Endothelial cell of umbilical vein (primary cell): ENCODE data around the gene TAS2R3. TPM values are rescaled to one million over a fixed set of nuclear protein-coding genes. Genes with fewer than 3 reads are reported as not detected.

ENCODE experiments used
- BruUV-seq: library from RNA; stranded (reverse); fragments of 400-500 nt; replicated peaks from 2 replicates; lab custom pipeline; 2021; lab: Mats Ljungman, UMichigan
- CTCF ChIA-PET: fragments of 300-600, 350-600 bp; sonication (Branson Sonifier 250); formaldehyde crosslinking; loops from one replicate; lab custom pipeline; 2021; ENCODE audit warnings: antibody characterized with exemption, inconsistent platforms; lab: Charles Lee
- POLR2A ChIA-PET: fragments of 300-600, 350-600 bp; sonication (Branson Sonifier 250); formaldehyde crosslinking; loops from one replicate; lab custom pipeline; 2021; ENCODE audit warnings: antibody characterized with exemption, inconsistent platforms; lab: Charles Lee
- DNase-seq: peaks from one replicate; pipeline ENCODE4 v3.0.0-alpha.2; 2011; ENCODE audit warnings: low read depth, low spot score
- FAIRE-seq: peaks from 2 replicates; lab custom pipeline; 2011; peaks lifted over from hg19 to GRCh38; lab: Jason Lieb, UNC
- H2AFZ ChIP-seq: 2 replicates; pipeline ENCODE4 v1.6.0; 2012; ENCODE audit warnings: low read depth, low read length, control low read depth, inconsistent platforms
- H3K27ac ChIP-seq: 2 replicates; pipeline ENCODE4 v1.5.1; 2011; ENCODE audit warnings: low read depth, mild to moderate bottlenecking, control low read depth, low read length, moderate library complexity; ENCODE audit not compliant: insufficient read depth
- H3K27me3 ChIP-seq, 2 experiments: 2 replicates each; pipeline versions ENCODE4 v1.6.0 to v1.6.1; 2011; ENCODE audit warnings: low read length in 2 of 2, mixed read lengths in 1 of 2; ENCODE audit not compliant: control insufficient read depth in 2 of 2, insufficient read depth in 2 of 2
- H3K36me3 ChIP-seq, 2 experiments: 2 replicates in 1 of 2; 3 replicates in 1 of 2; pipeline ENCODE4 v1.5.1; 2011; ENCODE audit warnings: low read length in 2 of 2, mild to moderate bottlenecking in 1 of 2, moderate library complexity in 1 of 2; ENCODE audit not compliant: control insufficient read depth in 2 of 2, insufficient read depth in 2 of 2; ENCODE audit errors: extremely low read depth in 1 of 2
- H3K4me1 ChIP-seq: 3 replicates; pipeline ENCODE4 v1.5.1; 2011; ENCODE audit warnings: mild to moderate bottlenecking, low read length; ENCODE audit not compliant: control insufficient read depth, insufficient read depth; ENCODE audit errors: extremely low read depth
- H3K4me2 ChIP-seq: 2 replicates; pipeline ENCODE4 v1.6.1; 2011; ENCODE audit warnings: low read length, control low read depth, mixed read lengths; ENCODE audit not compliant: insufficient read depth
- H3K4me3 ChIP-seq, 3 experiments: fragments of 200-600 bp in 1 of 3; sonication (generic), shearing (Covaris generic) in 1 of 3; replicated peaks in 1 of 3; 2 replicates each; pipeline ENCODE4 v1.5.1; 2011 to 2016; ENCODE audit warnings: control low read depth in 3 of 3, low read length in 3 of 3, mild to moderate bottlenecking in 2 of 3, inconsistent platforms in 1 of 3, low read depth in 1 of 3, moderate library complexity in 1 of 3; ENCODE audit not compliant: insufficient read depth in 1 of 3
- H3K79me2 ChIP-seq: 2 replicates; pipeline ENCODE4 v1.6.0; 2012; ENCODE audit warnings: low read length, inconsistent platforms; ENCODE audit not compliant: control insufficient read depth, insufficient read depth
- H3K9ac ChIP-seq: replicated peaks from 2 replicates; pipeline ENCODE3; 2011; ENCODE audit warnings: low read length, control low read depth; ENCODE audit not compliant: insufficient read depth; ENCODE audit errors: extremely low read depth
- H3K9me1 ChIP-seq: replicated peaks from 3 replicates; pipeline ENCODE4 v1.6.0; 2011; ENCODE audit warnings: mild to moderate bottlenecking, low read length; ENCODE audit not compliant: control insufficient read depth, insufficient read depth; ENCODE audit errors: extremely low read depth
- H3K9me3 ChIP-seq: replicated peaks from 2 replicates; pipeline ENCODE4 v1.5.1; 2012; ENCODE audit warnings: low read length, inconsistent platforms; ENCODE audit not compliant: control insufficient read depth, insufficient read depth
- H4K20me1 ChIP-seq: replicated peaks from 2 replicates; pipeline ENCODE3; 2011; ENCODE audit warnings: mild to moderate bottlenecking, low read length; ENCODE audit not compliant: control insufficient read depth, insufficient read depth; ENCODE audit errors: extremely low read depth
- CTCF ChIP-seq, 2 donors: IDR thresholded peaks; 1 replicate in 1 of 2; 2 replicates in 1 of 2; pipeline ENCODE4 v1.5.1; 2011; ENCODE audit warnings: low read length in 2 of 2, mild to moderate bottlenecking in 2 of 2, moderate library complexity in 2 of 2, control low read depth in 1 of 2, inconsistent platforms in 1 of 2, low read depth in 1 of 2; ENCODE audit not compliant: insufficient read depth in 1 of 2; ENCODE audit errors: extremely low read depth in 1 of 2
- EZH2 ChIP-seq: IDR thresholded peaks from 2 replicates; pipeline ENCODE4 v1.6.1; 2012; ENCODE audit warnings: borderline replicate concordance, low read depth, mild to moderate bottlenecking, moderate library complexity, low read length, inconsistent platforms; ENCODE audit not compliant: severe bottlenecking
- FOS ChIP-seq: IDR thresholded peaks from 2 replicates; pipeline ENCODE4 v1.6.1; 2011; ENCODE audit warnings: mild to moderate bottlenecking, low read length, moderate library complexity, borderline replicate concordance; ENCODE audit not compliant: insufficient read depth
- GATA2 ChIP-seq: IDR thresholded peaks from 2 replicates; pipeline ENCODE4 v1.7.0; 2011; ENCODE audit warnings: low read depth, mild to moderate bottlenecking, moderate library complexity, mixed read lengths, low read length; ENCODE audit not compliant: insufficient read length, insufficient read depth
- JUN ChIP-seq: IDR thresholded peaks from 2 replicates; pipeline ENCODE4 v1.6.1; 2011; ENCODE audit warnings: borderline replicate concordance, low read depth; ENCODE audit not compliant: insufficient read length, insufficient read depth
- MAX ChIP-seq: IDR thresholded peaks from 2 replicates; pipeline ENCODE4 v1.6.1; 2011; ENCODE audit not compliant: insufficient read depth, insufficient read length
- MYC ChIP-seq: IDR thresholded peaks from one replicate; pipeline ENCODE4 v1.6.1; 2011; ENCODE audit warnings: mild to moderate bottlenecking, low read depth, low read length
- POLR2A ChIP-seq: IDR thresholded peaks from 2 replicates; pipeline ENCODE4 v1.6.1; 2012; ENCODE audit warnings: low read depth, mild to moderate bottlenecking, control low read depth, low read length
- POLR2AphosphoS5 ChIP-seq: IDR thresholded peaks from 2 replicates; pipeline ENCODE4 v1.6.1; 2012; ENCODE audit warnings: low read depth, mild to moderate bottlenecking, control low read depth, low read length, moderate library complexity; ENCODE audit not compliant: insufficient read depth
- dilution Hi-C: fragments of 300-500 bp; cut with MboI; formaldehyde crosslinking; loops from one replicate; pipeline ENCODE4 v1.15.0; 2019; ENCODE audit warnings: low sequenced_read_pairs; ENCODE audit not compliant: extremely low pct_ligation_motif_present
- intact Hi-C: fragments of 100-400 bp; cut with micrococcal nuclease; formaldehyde crosslinking; loops from one replicate; pipeline ENCODE4 v1.10.0; 2022
- polyA plus RNA-seq, 4 experiments: library from polyadenylated mRNA; depleted of rRNA in 3 of 4; stranded (reverse) in 3 of 4; unstranded in 1 of 4; fragments of >200 nt; gene quantifications; 2 replicates each; pipeline versions ENCODE4 v1.2.1 to v1.2.3, GENCODE V29; 2011 to 2012; ENCODE audit warnings: missing spikeins in 1 of 4
- total RNA-seq: library from RNA; stranded (reverse); gene quantifications from 2 replicates; pipeline ENCODE4 v1.2.3, GENCODE V29; 2021

Gene TAS2R3
- total and polyA plus RNA-seq, 2 donors (not counting 3 experiments of a cell fraction or from before 2014, with no cell fraction given): 0.08 to 2.0 TPM

GRCh38 chr7:141714571-141714970 is 49.3 kb upstream of the TAS2R3 start:
- DNase-seq (no peak), FAIRE-seq (peak; percentile 18)
- H3K9me1 ChIP-seq: no peaks in the 10 kb centered on the region
- no peak overlapping the region for H3K27ac ChIP-seq
- TF ChIP-seq MAX (no peak), POLR2AphosphoS5 (no peak), CTCF (IDR thresholded peaks at IDR 0.05; ENCODE audit: extremely low read depth in 1 of 2, insufficient read depth in 1 of 2, low read depth in 1 of 2, low read length in 2 of 2) (no peak), POLR2A (no peak), EZH2 (no peak), GATA2 (no peak), MYC (no peak), JUN (no peak), FOS (no peak)
- H3K9ac ChIP-seq: no peak overlapping the region
- intact Hi-C loops (no loop called here), dilution Hi-C loops (no loop called here)
- peaks cover 3 to 4% of the 10 kb centered on the region in 2 experiments for H3K27me3 ChIP-seq
- CTCF ChIA-PET: interaction anchor here (1.0 to 1.4 kb wide), 3 partner anchors 16 to 60 kb away, joined by 3 to 5 read pairs (median 3); partner anchors contain the start of gene SSBP1
- no peak overlapping the region for H2AFZ ChIP-seq
- no peaks in the 10 kb centered on the region for H3K9me3 ChIP-seq
- no peaks in the 10 kb centered on the region for H3K36me3 ChIP-seq
- H4K20me1 ChIP-seq: no peaks in the 10 kb centered on the region
- no TSS peak for BruUV-seq
- no peaks in the 10 kb centered on the region for H3K4me1 ChIP-seq
- POLR2A ChIA-PET: no interaction called here
- no peak overlapping the region for H3K4me3 ChIP-seq
- no peaks in the 10 kb centered on the region for H3K79me2 ChIP-seq
- H3K4me2 ChIP-seq: no peak overlapping the region
